Gastrocnemius medialis (tissue), 4 donors: ENCODE results near the gene PRKN. TPM values are rescaled to one million over a fixed set of nuclear protein-coding genes. Genes with fewer than 3 reads are reported as not detected.

Source experiments
- ATAC-seq, 2 donors: fragments of 150-250 bp; one replicate each; pipeline ENCODE4 v1.9.1; 2016
- DNase-seq, 2 donors: peaks; one replicate each; pipeline ENCODE4 v3.0.0-alpha.2; 2019
- H3K27ac ChIP-seq, 4 donors: fragments of 200-600 bp; sonication (generic); 1 replicate in 1 of 4; 2 replicates in 3 of 4; pipeline ENCODE4 v1.5.1; 2016 to 2018; ENCODE audit warnings: mild to moderate bottlenecking in 2 of 4, moderate library complexity in 1 of 4
- H3K27me3 ChIP-seq, 3 donors: fragments of 200-600 bp; sonication (generic) in 2 of 3; 1 replicate in 1 of 3; 2 replicates in 2 of 3; pipeline versions ENCODE4 v1.5.1 to v1.6.0; 2016 to 2019; ENCODE audit warnings: mild to moderate bottlenecking in 1 of 3, moderate library complexity in 1 of 3
- H3K36me3 ChIP-seq, 2 donors: fragments of 200-600 bp; sonication (generic) in 1 of 2; one replicate each; pipeline ENCODE4 v1.5.1; 2017 to 2018
- H3K4me1 ChIP-seq, 2 donors: fragments of 200-600 bp; sonication (generic) in 1 of 2; one replicate each; pipeline ENCODE4 v1.5.1; 2016 to 2017; ENCODE audit warnings: mild to moderate bottlenecking in 2 of 2
- H3K4me3 ChIP-seq, 4 donors: fragments of 200-600 bp; sonication (generic) in 3 of 4; 1 replicate in 1 of 4; 2 replicates in 3 of 4; pipeline ENCODE4 v1.5.1; 2016 to 2019; ENCODE audit warnings: mild to moderate bottlenecking in 2 of 4
- H3K9me3 ChIP-seq, 3 donors: fragments of 200-600 bp; sonication (generic) in 2 of 3; 1 replicate in 1 of 3; 2 replicates in 2 of 3; pipeline ENCODE4 v1.5.1; 2016 to 2019
- CTCF ChIP-seq, 5 experiments: fragments of 450-650 bp in 3 of 5; fragments of 200-600 bp in 2 of 5; sonication (generic) in 2 of 5; IDR thresholded peaks in 4 of 5; conservative IDR thresholded peaks in 1 of 5; 1 replicate in 4 of 5; 2 replicates in 1 of 5; pipeline ENCODE4 v1.5.1; 2016 to 2019; ENCODE audit warnings: antibody characterized with exemption in 5 of 5, mild to moderate bottlenecking in 3 of 5, moderate library complexity in 3 of 5
- POLR2A ChIP-seq, 2 donors: fragments of 450-650 bp; IDR thresholded peaks; one replicate each; pipeline ENCODE4 v1.6.1; 2017; ENCODE audit warnings: antibody characterized with exemption in 2 of 2, mild to moderate bottlenecking in 2 of 2, moderate library complexity in 2 of 2
- in situ Hi-C, 4 donors: fragments of 200-750 bp; cut with MboI; loops; one replicate each; pipeline versions ENCODE4 v1.15.0 to v1.8.0; 2017; ENCODE audit warnings: low sequenced_read_pairs in 4 of 4
- intact Hi-C: fragments of 100-400 bp; cut with DNase I; formaldehyde crosslinking; loops from one replicate; pipeline ENCODE4 v1.15.1; 2023; ENCODE audit warnings: low total_unique reads
- total RNA-seq, 4 donors: library from RNA; depleted of rRNA; stranded (reverse); fragments of >200 nt; gene quantifications; one replicate each; pipeline versions ENCODE4 v1.1.0 to v1.2.3, GENCODE V29; 2016

The PRKN gene
- total RNA-seq, 4 donors from 2014 or later: 8.4 to 21.6 (median 13.7) TPM

- TF ChIP-seq POLR2A (IDR thresholded peaks at IDR 0.05) (no peak), CTCF (IDR thresholded peaks at IDR 0.05 in 4 of 5, conservative IDR thresholded peaks at IDR 0.05 in 1 of 5) (no peak)
- in situ Hi-C loops (no loop called here), intact Hi-C loops (no loop called here)
- Histone ChIP-seq H3K36me3 (no peaks in the 10 kb centered on the region), H3K4me1 (peaks cover 8 to 9% of the 10 kb centered on the region in 2 donors), H3K9me3 (no peaks in the 10 kb centered on the region), H3K27me3 (no peaks in the 10 kb centered on the region), H3K27ac (no peak overlapping the region), H3K4me3 (no peak overlapping the region)
- ATAC-seq (no peak), DNase-seq (no peak)
These were observed 670.8 kb downstream of the PRKN start for GRCh38 chr6:162056745-162057144.

DNA sequence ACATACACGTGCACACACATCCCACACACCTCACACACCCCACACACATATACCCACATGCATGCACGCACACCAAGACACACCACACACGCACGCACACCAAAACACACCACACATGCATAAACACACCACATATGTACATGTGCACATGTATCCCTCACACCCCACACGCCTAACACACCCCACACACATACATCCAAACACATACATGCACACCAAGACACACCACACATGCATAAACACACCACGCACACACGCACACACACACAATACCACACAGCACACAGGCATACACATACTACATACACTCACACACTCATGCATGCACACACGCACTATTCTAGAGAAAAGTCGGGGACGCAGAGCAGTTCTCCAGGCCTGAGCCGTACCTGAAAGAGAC, 671.5 kb downstream of the PRKN start:
- peaks cover 1 to 2% of the 10 kb centered on the region in 2 donors for H3K4me1 ChIP-seq
- DNase-seq: no peak
- H3K4me3 ChIP-seq: no peak overlapping the region
- intact Hi-C loops (no loop called here), in situ Hi-C loops (no loop called here)
- no peaks in the 10 kb centered on the region for H3K27me3 ChIP-seq
- no peak for ATAC-seq
- H3K9me3 ChIP-seq: no peaks in the 10 kb centered on the region
- no peak for TF ChIP-seq POLR2A (IDR thresholded peaks at IDR 0.05)
- no peak for TF ChIP-seq CTCF (IDR thresholded peaks at IDR 0.05 in 4 of 5, conservative IDR thresholded peaks at IDR 0.05 in 1 of 5)
- H3K36me3 ChIP-seq: no peaks in the 10 kb centered on the region
- no peak overlapping the region for H3K27ac ChIP-seq

DNA sequence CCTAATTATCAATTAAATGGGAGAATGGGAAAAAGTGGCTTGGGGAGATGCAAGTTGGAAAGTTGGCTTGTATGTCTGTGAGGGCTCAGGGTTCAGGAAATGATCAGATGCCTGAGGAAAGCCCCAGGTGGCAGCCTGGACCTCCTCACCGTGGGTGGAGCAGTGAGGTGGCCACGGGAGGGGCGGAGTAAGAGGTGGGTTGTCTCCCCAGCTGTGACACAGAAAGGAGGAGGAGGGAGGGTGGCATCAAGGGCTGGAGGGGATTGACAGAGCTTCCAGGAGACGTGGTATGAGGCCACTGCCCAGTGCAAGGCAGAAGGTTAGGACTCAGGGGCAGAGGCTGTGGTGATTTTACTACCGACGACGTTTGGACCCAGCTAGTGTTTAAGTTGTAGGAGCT, 672.2 kb downstream of the PRKN start:
- TF ChIP-seq POLR2A (IDR thresholded peaks at IDR 0.05) (no peak), CTCF (IDR thresholded peaks at IDR 0.05 in 4 of 5, conservative IDR thresholded peaks at IDR 0.05 in 1 of 5) (no peak)
- no peak overlapping the region for H3K27ac ChIP-seq
- no peak for ATAC-seq

DNA sequence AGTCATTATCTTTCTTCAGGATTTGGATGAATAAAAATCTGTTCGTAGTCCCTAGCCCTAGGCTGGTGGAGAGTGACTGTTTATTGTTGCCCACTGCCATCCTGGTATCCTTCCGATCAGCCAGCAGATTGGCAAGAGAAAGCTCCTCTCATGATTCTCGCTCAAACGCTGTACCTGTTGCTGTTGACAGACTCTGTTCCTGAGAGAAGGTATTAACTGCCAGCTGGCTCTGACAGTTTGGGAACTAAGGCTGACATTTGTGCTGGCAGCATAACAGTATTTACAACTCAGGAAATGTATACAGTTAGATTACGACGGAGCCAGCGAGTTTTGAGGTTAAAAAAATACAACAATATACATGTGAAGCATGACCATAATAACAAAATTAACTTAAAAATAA, 674.5 kb downstream of the PRKN start:
- Histone ChIP-seq H3K36me3 (no peaks in the 10 kb centered on the region), H3K9me3 (no peaks in the 10 kb centered on the region), H3K4me1 (no peaks in the 10 kb centered on the region), H3K4me3 (no peak overlapping the region), H3K27ac (no peak overlapping the region), H3K27me3 (no peaks in the 10 kb centered on the region)
- no peak for DNase-seq
- in situ Hi-C loops: no loop called here
- ATAC-seq: no peak
- TF ChIP-seq CTCF (IDR thresholded peaks at IDR 0.05 in 4 of 5, conservative IDR thresholded peaks at IDR 0.05 in 1 of 5) (no peak), POLR2A (IDR thresholded peaks at IDR 0.05) (no peak)
- intact Hi-C loops: no loop called here

More for the DNA sequence above, 672.2 kb downstream of the PRKN start:
- Histone ChIP-seq H3K27me3 (no peaks in the 10 kb centered on the region), H3K9me3 (no peaks in the 10 kb centered on the region), H3K4me1 (no peaks in the 10 kb centered on the region), H3K4me3 (no peak overlapping the region), H3K36me3 (no peaks in the 10 kb centered on the region)
- intact Hi-C loops (no loop called here), in situ Hi-C loops (no loop called here)
- no peak for DNase-seq

DNA sequence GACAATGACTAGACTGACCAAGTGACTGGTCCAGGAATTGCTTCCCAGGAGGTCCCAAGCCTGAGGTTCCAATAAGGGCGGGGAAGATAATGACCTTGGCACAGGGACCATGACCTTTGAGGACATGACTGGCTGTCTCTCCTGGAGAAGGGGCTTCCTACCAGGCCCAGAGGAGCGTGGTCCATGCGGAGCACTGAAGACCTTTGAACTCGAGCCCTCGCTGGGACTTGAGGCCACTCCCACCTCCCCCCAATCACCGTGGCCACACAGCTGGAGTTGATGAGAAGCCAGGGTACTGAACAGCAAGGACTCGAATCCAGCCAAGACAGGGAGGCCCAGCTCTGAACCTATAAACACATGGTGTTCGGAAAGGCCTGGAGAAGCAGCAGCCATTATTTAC, 677.0 kb downstream of the PRKN start:
- H3K4me1 ChIP-seq: no peaks in the 10 kb centered on the region
- in situ Hi-C loops: no loop called here
- H3K27me3 ChIP-seq: no peaks in the 10 kb centered on the region
- ATAC-seq (no peak), DNase-seq (no peak)
- intact Hi-C loops: no loop called here
- TF ChIP-seq CTCF (IDR thresholded peaks at IDR 0.05 in 4 of 5, conservative IDR thresholded peaks at IDR 0.05 in 1 of 5) (no peak), POLR2A (IDR thresholded peaks at IDR 0.05) (no peak)
- no peaks in the 10 kb centered on the region for H3K9me3 ChIP-seq
- H3K36me3 ChIP-seq: no peaks in the 10 kb centered on the region
- H3K27ac ChIP-seq: no peak overlapping the region
- H3K4me3 ChIP-seq: no peak overlapping the region
